Superior temporal gyrus (tissue), 1 donor: ENCODE measurements around the gene LIN9.
"Not testable (repeated sequence)": the region's sequence is repeated elsewhere in the genome, so short reads cannot be mapped to it uniquely, and the experiment has no call there.

Experiments
- DNase-seq: peaks from one replicate; pipeline ENCODE4 v3.0.0-alpha.2; 2016; ENCODE audit errors: extremely low spot score

The LIN9 gene

GRCh38 chr1:226308723-226309397 lies at the start of gene LIN9:
Gene LIN9 (minus strand): TSS chr1:226309164. CDS start chr1:226309139, 25 bp downstream.
- DNase-seq: peak; percentile 93

GRCh38 chr1:226357416-226357815 lies 48.5 kb upstream of the LIN9 start:
- no peak for DNase-seq

- peak; percentile 71 for DNase-seq
These were observed 46.9 kb upstream of the LIN9 start for GRCh38 chr1:226355669-226356551.

GRCh38 chr1:226355016-226355415 lies 46.1 kb upstream of the LIN9 start:
- DNase-seq: no peak

- no peak for DNase-seq
These were observed 44.9 kb upstream of the LIN9 start for GRCh38 chr1:226353698-226354525.

- no peak for DNase-seq
These were observed 42.7 kb upstream of the LIN9 start for GRCh38 chr1:226351709-226352108.

- no peak for DNase-seq
These were observed 41.5 kb upstream of the LIN9 start for GRCh38 chr1:226350519-226350865.

- no peak for DNase-seq
These were observed 41.0 kb upstream of the LIN9 start for GRCh38 chr1:226349801-226350518.

GRCh38 chr1:226349081-226349480 lies 40.1 kb upstream of the LIN9 start:
- DNase-seq: no peak

GRCh38 chr1:226344441-226345259 lies 35.7 kb upstream of the LIN9 start:
- no peak for DNase-seq

- DNase-seq: no peak
These were observed 33.7 kb upstream of the LIN9 start for GRCh38 chr1:226342656-226343055.

GRCh38 chr1:226340111-226340510 lies 31.1 kb upstream of the LIN9 start:
- not testable (repeated sequence) for DNase-seq

- no peak for DNase-seq
These were observed 28.4 kb upstream of the LIN9 start for GRCh38 chr1:226337276-226337875.

GRCh38 chr1:226335661-226336060 lies 26.7 kb upstream of the LIN9 start:
- no peak for DNase-seq

- no peak for DNase-seq
These were observed 24.0 kb upstream of the LIN9 start for GRCh38 chr1:226332947-226333346.

- DNase-seq: no peak
These were observed 20.3 kb upstream of the LIN9 start for GRCh38 chr1:226329237-226329636.

GRCh38 chr1:226327761-226328162 lies 18.8 kb upstream of the LIN9 start:
- no peak for DNase-seq

- no peak for DNase-seq
These were observed 16.2 kb upstream of the LIN9 start for GRCh38 chr1:226325178-226325577.

GRCh38 chr1:226324479-226324878 lies 15.5 kb upstream of the LIN9 start:
- DNase-seq: no peak

- DNase-seq: no peak
These were observed 14.0 kb upstream of the LIN9 start for GRCh38 chr1:226322986-226323385.
